Measurements from ENCODE around the gene ABCA5.

ABCA5 gene

GRCh38 chr17:69344939-69345338, 18.0 kb upstream of the ABCA5 start:
- H3K9me3 Mint-ChIP-seq = no peaks in the 10 kb centered on the region
- H3K4me1 Mint-ChIP-seq = no peaks in the 10 kb centered on the region
- no peak for DNase-seq

DNA sequence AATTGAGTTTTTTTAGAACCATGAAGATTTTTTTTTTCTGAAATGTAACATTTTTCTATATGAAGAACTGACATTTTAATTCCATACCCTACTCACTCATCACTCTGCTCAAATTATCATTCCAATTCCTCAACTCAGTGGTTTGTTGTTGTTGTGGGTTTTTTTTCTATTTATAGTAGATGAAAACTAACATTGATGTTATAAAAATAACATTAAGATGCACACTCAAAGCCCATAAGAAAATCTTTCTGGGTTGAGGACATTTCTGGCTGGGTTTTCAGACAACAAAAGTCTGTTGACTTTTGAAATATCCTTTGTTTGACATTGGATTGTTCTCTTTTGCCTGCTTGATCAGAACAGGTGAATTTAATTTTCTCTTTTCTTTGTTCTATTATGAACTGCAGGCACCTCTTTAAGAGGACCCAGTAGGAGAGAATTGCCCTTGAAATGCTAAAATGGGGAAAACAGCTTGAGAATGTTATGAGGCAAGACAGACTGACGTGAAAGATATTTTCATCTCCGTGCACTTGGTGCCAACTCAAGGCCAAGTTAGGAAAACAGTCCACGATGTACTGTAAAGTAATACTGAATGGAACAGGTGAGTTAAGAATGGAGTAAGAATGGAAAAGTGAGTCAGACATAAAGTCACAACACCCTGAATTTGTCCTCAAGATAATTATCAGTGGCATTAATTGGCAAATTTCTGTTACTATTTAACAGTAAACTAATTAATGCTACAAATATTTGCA, 16.1 kb upstream of the ABCA5 start:
- ATAC-seq (no peak), DNase-seq (no peak)
- H3K36me3 Mint-ChIP-seq (ENCODE audit: low read depth) = no peaks in the 10 kb centered on the region
- H3K27ac Mint-ChIP-seq = no peak overlapping the region
- no peak overlapping the region for H3K4me3 Mint-ChIP-seq
- no peaks in the 10 kb centered on the region for H3K4me1 Mint-ChIP-seq
- H3K9me3 Mint-ChIP-seq = no peaks in the 10 kb centered on the region
- no peaks in the 10 kb centered on the region for H3K27me3 Mint-ChIP-seq

More at GRCh38 chr17:69344939-69345338, 18.0 kb upstream of the ABCA5 start:
- Mint-ChIP-seq H3K27me3 (no peaks in the 10 kb centered on the region), H3K27ac (no peak overlapping the region), H3K4me3 (no peak overlapping the region), H3K36me3 (ENCODE audit: low read depth) (no peaks in the 10 kb centered on the region)
- ATAC-seq = no peak

DNA sequence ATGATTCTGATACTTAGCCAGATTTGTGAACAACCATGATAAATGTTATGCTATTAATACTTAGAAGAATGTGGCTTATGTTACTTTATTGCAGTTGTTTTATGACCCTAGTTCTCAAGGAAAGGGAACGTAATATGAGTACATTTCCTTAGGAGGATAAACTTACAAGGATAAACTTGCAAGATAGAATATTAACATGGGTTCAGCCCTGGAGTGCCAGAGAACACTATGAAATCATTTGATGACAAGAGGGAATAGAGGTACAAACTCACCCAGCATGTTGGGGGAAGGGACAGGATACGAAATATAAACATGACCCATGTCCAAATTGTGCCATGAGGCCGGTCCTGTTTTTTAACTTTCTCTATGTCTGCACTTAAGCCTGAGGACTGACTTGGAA, 13.0 kb upstream of the ABCA5 start:
- peaks cover 7% of the 10 kb centered on the region for H3K27me3 Mint-ChIP-seq
- no peak overlapping the region for H3K4me3 Mint-ChIP-seq
- H3K9me3 Mint-ChIP-seq = no peaks in the 10 kb centered on the region

GRCh38 chr17:69336996-69337395, 10.1 kb upstream of the ABCA5 start:
- ATAC-seq (no peak), DNase-seq (no peak)
- peaks cover 16% of the 10 kb centered on the region for H3K27me3 Mint-ChIP-seq
- peaks cover 2% of the 10 kb centered on the region for H3K4me1 Mint-ChIP-seq
- H3K27ac Mint-ChIP-seq = no peak overlapping the region
- H3K9me3 Mint-ChIP-seq = no peaks in the 10 kb centered on the region
- no peaks in the 10 kb centered on the region for H3K36me3 Mint-ChIP-seq (ENCODE audit: low read depth)
- H3K4me3 Mint-ChIP-seq = no peak overlapping the region

More for the DNA sequence above, 13.0 kb upstream of the ABCA5 start:
- no peaks in the 10 kb centered on the region for H3K36me3 Mint-ChIP-seq (ENCODE audit: low read depth)
- ATAC-seq (no peak), DNase-seq (no peak)
- H3K27ac Mint-ChIP-seq = no peak overlapping the region
- H3K4me1 Mint-ChIP-seq = peaks cover 2% of the 10 kb centered on the region

GRCh38 chr17:69336580-69336979, 9.6 kb upstream of the ABCA5 start:
- H3K27me3 Mint-ChIP-seq = peaks cover 16% of the 10 kb centered on the region

DNA sequence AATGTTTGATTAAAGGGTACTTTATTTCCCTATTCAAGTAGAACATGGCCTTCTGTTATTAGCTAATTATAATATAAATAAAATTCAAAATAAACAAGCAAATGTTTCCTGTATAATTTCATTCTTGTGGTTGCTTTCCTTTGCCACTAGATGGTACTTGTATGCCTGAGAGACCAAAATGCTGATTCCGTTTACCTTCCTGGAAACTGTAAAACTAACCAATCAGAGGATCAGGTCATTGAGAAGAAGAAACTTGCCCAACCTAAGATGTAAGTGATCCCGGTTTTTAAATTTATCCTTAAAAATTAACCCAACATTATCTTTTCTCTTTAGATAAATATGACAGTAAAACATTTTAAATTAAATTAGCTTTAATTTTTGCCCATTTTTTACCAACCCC, 8.1 kb upstream of the ABCA5 start:
- H3K27ac Mint-ChIP-seq = no peak overlapping the region
- DNase-seq = no peak

More at GRCh38 chr17:69336580-69336979, 9.6 kb upstream of the ABCA5 start:
- DNase-seq (no peak), ATAC-seq (no peak)
- Mint-ChIP-seq H3K36me3 (ENCODE audit: low read depth) (no peaks in the 10 kb centered on the region), H3K4me3 (no peak overlapping the region), H3K4me1 (peaks cover 2% of the 10 kb centered on the region), H3K27ac (no peak overlapping the region), H3K9me3 (no peaks in the 10 kb centered on the region)

GRCh38 chr17:69333561-69333960, 6.6 kb upstream of the ABCA5 start:
- peaks cover 19% of the 10 kb centered on the region for H3K27me3 Mint-ChIP-seq
- no peak for DNase-seq
- peaks cover 16% of the 10 kb centered on the region for H3K4me1 Mint-ChIP-seq
- H3K36me3 Mint-ChIP-seq (ENCODE audit: low read depth) = no peaks in the 10 kb centered on the region
- no peak overlapping the region for H3K27ac Mint-ChIP-seq
- H3K9me3 Mint-ChIP-seq = peaks cover 17% of the 10 kb centered on the region
- H3K4me3 Mint-ChIP-seq = no peak overlapping the region
- ATAC-seq = no peak

More for the DNA sequence above, 8.1 kb upstream of the ABCA5 start:
- Mint-ChIP-seq H3K4me1 (peaks cover 2% of the 10 kb centered on the region), H3K4me3 (no peak overlapping the region), H3K27me3 (peaks cover 17% of the 10 kb centered on the region), H3K36me3 (ENCODE audit: low read depth) (no peaks in the 10 kb centered on the region), H3K9me3 (peaks cover 5% of the 10 kb centered on the region)
- ATAC-seq = no peak

DNA sequence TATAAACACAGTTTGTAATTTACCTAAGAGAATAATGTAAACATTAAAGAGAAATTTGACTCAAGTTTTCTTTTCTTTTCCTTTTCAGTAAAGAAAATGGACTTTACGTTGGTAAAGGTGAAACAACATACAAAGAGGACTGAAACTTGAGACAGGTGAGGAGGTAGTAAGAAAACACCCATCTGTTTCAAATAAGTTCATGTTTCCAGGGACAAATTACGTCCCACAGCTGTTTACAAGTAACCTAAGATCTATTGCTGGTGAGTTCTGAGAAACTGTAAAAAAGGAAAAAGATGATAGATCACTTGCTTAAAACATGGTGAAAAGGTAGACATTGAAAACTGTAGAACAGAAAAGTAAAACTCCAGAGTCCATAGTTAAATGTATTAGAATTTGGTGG, 4.8 kb upstream of the ABCA5 start:
- H3K4me1 Mint-ChIP-seq = peaks cover 26% of the 10 kb centered on the region
- H3K9me3 Mint-ChIP-seq = peaks cover 25% of the 10 kb centered on the region
- DNase-seq (no peak), ATAC-seq (no peak)
- H3K4me3 Mint-ChIP-seq = no peak overlapping the region
- H3K27ac Mint-ChIP-seq = no peak overlapping the region
- peaks cover 16% of the 10 kb centered on the region for H3K27me3 Mint-ChIP-seq
- peaks cover 3% of the 10 kb centered on the region for H3K36me3 Mint-ChIP-seq (ENCODE audit: low read depth)

DNA sequence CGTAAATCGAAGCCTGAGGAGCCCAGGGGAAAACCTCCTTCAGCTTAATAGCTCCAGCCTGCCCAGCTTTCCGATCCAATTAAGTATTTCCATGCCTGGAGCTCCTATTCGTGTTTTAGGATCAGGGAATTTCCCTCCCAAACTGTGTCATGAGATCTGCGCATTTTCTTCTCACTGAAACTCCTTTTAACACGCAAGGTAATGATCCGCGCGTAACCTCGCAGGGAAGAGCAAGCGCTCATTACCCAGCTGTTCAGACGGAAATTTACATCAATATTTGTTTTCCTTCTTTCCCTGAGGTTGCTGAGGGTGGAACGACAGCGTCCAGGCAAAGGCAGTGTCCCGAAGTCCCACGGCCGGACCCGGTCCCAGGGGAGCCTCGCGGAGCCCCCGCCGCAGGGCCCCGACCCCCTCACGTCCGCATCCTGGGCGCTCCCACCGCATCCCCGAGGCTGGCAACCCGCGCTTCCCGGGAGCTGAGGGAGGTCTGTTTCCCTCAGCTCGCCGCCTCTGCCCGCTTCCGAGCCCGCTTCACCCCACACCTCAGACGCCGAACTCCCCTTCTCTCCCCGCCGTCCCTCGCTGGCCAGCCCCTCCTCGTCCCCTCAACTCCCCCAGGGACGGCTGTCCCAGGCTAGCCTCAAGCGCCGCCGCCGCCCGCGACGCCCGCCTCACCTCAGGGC, 415 bp downstream of the ABCA5 start:
- Mint-ChIP-seq H3K27me3 (peaks cover 3% of the 10 kb centered on the region), H3K36me3 (ENCODE audit: low read depth) (peaks cover 3% of the 10 kb centered on the region), H3K9me3 (peaks cover 25% of the 10 kb centered on the region)

DNA sequence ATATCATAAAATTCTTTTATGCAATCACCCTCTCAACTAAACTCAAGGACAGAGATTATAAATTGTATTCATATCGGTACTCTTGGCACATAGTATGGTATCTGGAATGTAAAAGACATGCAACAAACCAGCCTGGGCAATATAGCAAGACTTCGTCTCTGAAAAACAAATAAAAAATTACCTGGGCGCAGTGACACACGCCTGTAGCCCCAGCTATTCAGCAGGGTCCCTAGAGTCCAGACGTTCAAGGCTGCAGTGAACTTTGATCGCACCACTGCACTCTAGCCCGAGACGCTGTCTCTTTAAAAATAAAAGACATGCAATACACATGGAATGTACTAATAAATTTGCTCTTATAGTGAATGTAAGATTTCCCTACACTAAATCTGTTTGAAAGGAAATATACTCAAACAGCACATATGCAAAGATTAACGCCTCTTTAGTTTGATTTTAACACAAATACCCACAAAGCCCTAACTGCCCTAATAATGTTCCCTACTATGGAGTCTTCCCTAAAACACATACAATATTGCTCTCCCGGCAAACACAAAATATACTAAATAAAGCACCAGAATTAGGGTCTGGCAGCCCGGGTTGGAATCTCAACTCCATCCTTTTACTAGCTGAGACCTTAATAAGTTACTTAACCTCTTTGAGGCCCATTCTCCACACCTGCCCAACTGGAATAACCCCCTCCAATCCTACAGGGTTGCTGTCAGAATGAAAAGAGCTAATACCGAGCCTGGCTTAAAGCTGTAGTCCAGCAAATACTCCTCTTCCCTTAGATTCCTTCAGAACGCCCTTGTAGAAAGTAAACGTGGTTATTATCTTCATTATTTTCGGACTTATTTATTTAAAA, 1.2 kb downstream of the ABCA5 start:
- peak overlapping the region; percentile 95 for H3K4me3 Mint-ChIP-seq
- DNase-seq = no peak
- peaks cover 3% of the 10 kb centered on the region for H3K27me3 Mint-ChIP-seq
- peaks cover 49% of the 10 kb centered on the region for H3K4me1 Mint-ChIP-seq
- H3K27ac Mint-ChIP-seq = peak overlapping the region; percentile 86
- H3K9me3 Mint-ChIP-seq = peaks cover 25% of the 10 kb centered on the region
- H3K36me3 Mint-ChIP-seq (ENCODE audit: low read depth) = peaks cover 3% of the 10 kb centered on the region
- ATAC-seq = no peak

More for the DNA sequence above, 415 bp downstream of the ABCA5 start:
- ATAC-seq (peak; percentile 0), DNase-seq (no peak)
- H3K27ac Mint-ChIP-seq = peak overlapping the region; percentile 93
- peak overlapping the region; percentile 95 for H3K4me3 Mint-ChIP-seq
- peaks cover 49% of the 10 kb centered on the region for H3K4me1 Mint-ChIP-seq

GRCh38 chr17:69323806-69324205, 3.1 kb downstream of the ABCA5 start:
- peaks cover 8% of the 10 kb centered on the region for H3K9me3 Mint-ChIP-seq
- no peak for DNase-seq
- H3K36me3 Mint-ChIP-seq (ENCODE audit: low read depth) = peaks cover 5% of the 10 kb centered on the region
- H3K4me1 Mint-ChIP-seq = peaks cover 38% of the 10 kb centered on the region
- no peak overlapping the region for H3K4me3 Mint-ChIP-seq
- H3K27ac Mint-ChIP-seq = no peak overlapping the region
- H3K27me3 Mint-ChIP-seq = no peaks in the 10 kb centered on the region
- no peak for ATAC-seq

GRCh38 chr17:69320908-69321238, 6.1 kb downstream of the ABCA5 start:
- ATAC-seq (no peak), DNase-seq (no peak)
- peaks cover 3% of the 10 kb centered on the region for H3K36me3 Mint-ChIP-seq (ENCODE audit: low read depth)
- H3K4me1 Mint-ChIP-seq = peaks cover 22% of the 10 kb centered on the region
- H3K27ac Mint-ChIP-seq = no peak overlapping the region
- H3K4me3 Mint-ChIP-seq = no peak overlapping the region
- no peaks in the 10 kb centered on the region for H3K9me3 Mint-ChIP-seq
- H3K27me3 Mint-ChIP-seq = no peaks in the 10 kb centered on the region

DNA sequence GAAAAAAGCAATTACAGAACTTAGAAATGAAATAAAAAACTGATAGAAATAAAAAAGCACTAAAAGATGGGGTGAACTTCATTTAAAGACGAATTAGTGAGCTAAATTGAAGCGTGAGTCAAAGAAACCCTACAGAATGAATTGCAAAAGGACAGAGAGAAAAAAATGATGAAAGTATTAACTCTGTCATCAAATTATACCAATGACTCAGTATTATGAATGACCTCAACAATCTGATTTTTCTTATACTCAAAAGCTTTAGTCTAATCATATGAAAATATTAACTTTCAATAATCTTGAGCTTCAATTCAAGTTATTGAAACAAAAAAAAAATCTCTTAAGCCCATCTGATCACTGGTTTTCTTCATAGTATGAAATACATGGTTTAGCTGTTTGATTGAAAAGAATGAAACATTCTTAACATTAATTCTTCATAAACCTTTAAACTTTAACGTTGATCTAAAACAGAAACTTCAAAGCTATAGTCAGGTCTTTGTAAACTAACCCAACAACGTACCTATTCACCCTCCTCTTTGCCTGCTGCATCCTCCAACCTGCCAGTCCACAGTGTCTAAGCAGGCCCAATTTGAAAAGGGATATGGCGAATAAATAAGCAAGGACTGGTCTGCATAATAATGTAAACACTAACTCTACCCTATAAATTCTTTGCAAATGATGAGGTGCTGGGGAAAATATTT, 6.6 kb downstream of the ABCA5 start:
- ATAC-seq (no peak), DNase-seq (no peak)
- Mint-ChIP-seq H3K4me1 (peaks cover 17% of the 10 kb centered on the region), H3K36me3 (ENCODE audit: low read depth) (peaks cover 3% of the 10 kb centered on the region), H3K27ac (no peak overlapping the region), H3K9me3 (no peaks in the 10 kb centered on the region), H3K4me3 (no peak overlapping the region), H3K27me3 (no peaks in the 10 kb centered on the region)

- no peaks in the 10 kb centered on the region for H3K27me3 Mint-ChIP-seq
- DNase-seq (no peak), ATAC-seq (no peak)
- no peak overlapping the region for H3K4me3 Mint-ChIP-seq
- peaks cover 3% of the 10 kb centered on the region for H3K4me1 Mint-ChIP-seq
- no peaks in the 10 kb centered on the region for H3K9me3 Mint-ChIP-seq
- peaks cover 3% of the 10 kb centered on the region for H3K36me3 Mint-ChIP-seq (ENCODE audit: low read depth)
- H3K27ac Mint-ChIP-seq = no peak overlapping the region
Observed at GRCh38 chr17:69317625-69318024, 9.3 kb downstream of the ABCA5 start.

All from activated naive CD8-positive, alpha-beta T cell treated with anti-CD3 and anti-CD28 coated beads, Interleukin-2, amount 50 U/mL, for 24 hours (primary cell).